MM.1S (cell line): ENCODE data around the gene CLIC4.
"Not testable (repeated sequence)": the region's sequence is repeated elsewhere in the genome, so short reads cannot be mapped to it uniquely, and the experiment has no call there.

ENCODE experiments used
- DNase-seq: peaks from one replicate; pipeline ENCODE4 v3.0.0-alpha.2; 2015
- H2AFZ ChIP-seq: fragments of 300-600 bp; sonication (generic); 2 replicates; pipeline ENCODE4 v1.6.0; 2016; ENCODE audit warnings: antibody characterized with exemption, low read length
- H3F3A ChIP-seq: fragments of 300-600 bp; sonication (generic); 2 replicates; pipeline ENCODE4 v1.6.1; 2016; ENCODE audit warnings: mild to moderate bottlenecking, antibody characterized with exemption, low read length, moderate library complexity, mixed read lengths; ENCODE audit not compliant: insufficient read depth
- H3K27ac ChIP-seq: fragments of 300-600 bp; sonication (generic); 2 replicates; pipeline ENCODE4 v1.5.1; 2016; ENCODE audit warnings: mild to moderate bottlenecking, low read length
- H3K27me3 ChIP-seq: fragments of 300-600 bp; sonication (generic); replicated peaks from 2 replicates; pipeline ENCODE4 v1.6.0; 2016; ENCODE audit warnings: low read length; ENCODE audit not compliant: insufficient read depth
- H3K36me3 ChIP-seq: fragments of 300-600 bp; sonication (generic); replicated peaks from 2 replicates; pipeline ENCODE4 v1.6.1; 2016; ENCODE audit warnings: mild to moderate bottlenecking, low read length, mixed read lengths; ENCODE audit not compliant: insufficient read depth
- H3K4me1 ChIP-seq: fragments of 300-600 bp; sonication (generic); 2 replicates; pipeline ENCODE4 v1.6.1; 2016; ENCODE audit warnings: low read length, mixed read lengths
- H3K4me2 ChIP-seq: fragments of 300-600 bp; sonication (generic); 2 replicates; pipeline ENCODE4 v1.6.0; 2016; ENCODE audit warnings: low read depth, low read length
- H3K4me3 ChIP-seq: fragments of 300-600 bp; sonication (generic); 2 replicates; pipeline ENCODE4 v1.5.1; 2016; ENCODE audit warnings: low read length, mixed read lengths
- H3K79me2 ChIP-seq: fragments of 300-600 bp; sonication (generic); 2 replicates; pipeline ENCODE4 v1.6.1; 2016; ENCODE audit warnings: mixed run types, low read length, mixed read lengths
- H3K9ac ChIP-seq: fragments of 300-600 bp; sonication (generic); 2 replicates; pipeline ENCODE4 v1.6.1; 2016; ENCODE audit warnings: low read length, mixed read lengths
- H3K9me2 ChIP-seq: fragments of 300-600 bp; sonication (generic); replicated peaks from 2 replicates; pipeline ENCODE4 v1.6.1; 2016; ENCODE audit warnings: mild to moderate bottlenecking, low read length, mixed read lengths; ENCODE audit not compliant: insufficient read depth
- H3K9me3 ChIP-seq: fragments of 300-600 bp; sonication (generic); replicated peaks from 2 replicates; pipeline ENCODE4 v1.6.1; 2016; ENCODE audit warnings: mild to moderate bottlenecking, low read length, mixed read lengths; ENCODE audit not compliant: insufficient read depth
- H4K20me1 ChIP-seq: fragments of 300-600 bp; sonication (generic); 2 replicates; pipeline ENCODE4 v1.6.1; 2016; ENCODE audit warnings: mild to moderate bottlenecking, low read length, moderate library complexity, mixed read lengths; ENCODE audit not compliant: insufficient read depth
- CTCF ChIP-seq: fragments of 300-600 bp; sonication (generic); IDR thresholded peaks from 2 replicates; pipeline ENCODE4 v1.5.1; 2016; ENCODE audit warnings: antibody characterized with exemption, low read length, mixed read lengths
- EZH2 ChIP-seq: fragments of 300-600 bp; sonication (generic); optimal IDR thresholded peaks from 2 replicates; pipeline ENCODE3; 2017; ENCODE audit warnings: low read depth, mild to moderate bottlenecking, antibody characterized with exemption, low read length, mixed read lengths
- EZH2phosphoT487 ChIP-seq: fragments of 300-600 bp; sonication (generic); IDR thresholded peaks from 2 replicates; pipeline ENCODE4 v1.6.1; 2018; ENCODE audit warnings: antibody characterized with exemption, low read length

Gene CLIC4

GRCh38 chr1:24793447-24794129 is 48.3 kb downstream of the CLIC4 start:
- H3K4me2 ChIP-seq: no peak overlapping the region
- no peak for TF ChIP-seq EZH2phosphoT487
- TF ChIP-seq EZH2: no peak
- TF ChIP-seq CTCF: no peak
- H3K4me1 ChIP-seq: no peaks in the 10 kb centered on the region
- peaks cover 31% of the 10 kb centered on the region for H4K20me1 ChIP-seq
- no peaks in the 10 kb centered on the region for H3K36me3 ChIP-seq
- no peaks in the 10 kb centered on the region for H3K9me2 ChIP-seq
- H3F3A ChIP-seq: peaks cover 4% of the 10 kb centered on the region; the same call in 1 of the 2 replicates
- no peak for DNase-seq
- H3K79me2 ChIP-seq: peaks cover 97% of the 10 kb centered on the region
- H3K27me3 ChIP-seq: no peaks in the 10 kb centered on the region
- no peak overlapping the region for H3K4me3 ChIP-seq
- H2AFZ ChIP-seq: no peak overlapping the region
- no peak overlapping the region for H3K9ac ChIP-seq
- H3K9me3 ChIP-seq: no peaks in the 10 kb centered on the region
- H3K27ac ChIP-seq: no peak overlapping the region

GRCh38 chr1:24794130-24794502 is 48.9 kb downstream of the CLIC4 start:
- H3F3A ChIP-seq: not testable (repeated sequence)

GRCh38 chr1:24795236-24795635 is 50.0 kb downstream of the CLIC4 start:
- TF ChIP-seq CTCF (no peak), EZH2phosphoT487 (no peak), EZH2 (no peak)
- no peaks in the 10 kb centered on the region for H3K4me1 ChIP-seq
- no peaks in the 10 kb centered on the region for H3K36me3 ChIP-seq
- peaks cover 80% of the 10 kb centered on the region for H3K79me2 ChIP-seq
- H3K4me2 ChIP-seq: no peak overlapping the region
- peaks cover 27% of the 10 kb centered on the region for H4K20me1 ChIP-seq
- H3K4me3 ChIP-seq: no peak overlapping the region
- no peaks in the 10 kb centered on the region for H3K9me2 ChIP-seq
- peaks cover 4% of the 10 kb centered on the region; the same call in 1 of the 2 replicates for H3F3A ChIP-seq
- H3K9ac ChIP-seq: no peak overlapping the region
- no peaks in the 10 kb centered on the region for H3K27me3 ChIP-seq
- no peaks in the 10 kb centered on the region for H3K9me3 ChIP-seq
- no peak for DNase-seq
- no peak overlapping the region for H3K27ac ChIP-seq
- no peak overlapping the region for H2AFZ ChIP-seq

More at GRCh38 chr1:24794130-24794502, 48.9 kb downstream of the CLIC4 start:
- H3K27me3 ChIP-seq, H2AFZ ChIP-seq, H3K9ac ChIP-seq, H3K4me3 ChIP-seq, H3K4me2 ChIP-seq, H3K36me3 ChIP-seq, H3K4me1 ChIP-seq, DNase-seq, H3K9me3 ChIP-seq, H3K9me2 ChIP-seq, H3K27ac ChIP-seq: not testable (repeated sequence)
- H3K79me2 ChIP-seq: peaks cover 92% of the 10 kb centered on the region
- H4K20me1 ChIP-seq: peaks cover 27% of the 10 kb centered on the region

- no peak for DNase-seq
- Histone ChIP-seq H3K4me3 (no peak overlapping the region), H4K20me1 (peaks cover 27% of the 10 kb centered on the region), H3K27ac (no peak overlapping the region), H3K79me2 (peaks cover 73% of the 10 kb centered on the region), H3K9me3 (no peaks in the 10 kb centered on the region), H2AFZ (no peak overlapping the region), H3K9ac (no peak overlapping the region), H3K36me3 (no peaks in the 10 kb centered on the region), H3K27me3 (no peaks in the 10 kb centered on the region), H3F3A (peaks cover 4% of the 10 kb centered on the region; the same call in 1 of the 2 replicates), H3K4me2 (no peak overlapping the region), H3K9me2 (no peaks in the 10 kb centered on the region), H3K4me1 (no peaks in the 10 kb centered on the region)
- TF ChIP-seq CTCF (no peak), EZH2phosphoT487 (no peak), EZH2 (no peak)
These were observed 51.3 kb downstream of the CLIC4 start for GRCh38 chr1:24796524-24796923.

- not testable (repeated sequence) for H3K4me3 ChIP-seq, H3K9ac ChIP-seq, H3K9me3 ChIP-seq, H3K4me1 ChIP-seq, DNase-seq, H3F3A ChIP-seq, H3K9me2 ChIP-seq, H3K27ac ChIP-seq, H3K4me2 ChIP-seq, H3K27me3 ChIP-seq, H3K36me3 ChIP-seq, H2AFZ ChIP-seq
- Histone ChIP-seq H4K20me1 (peaks cover 13% of the 10 kb centered on the region), H3K79me2 (peaks cover 73% of the 10 kb centered on the region)
These were observed 54.0 kb downstream of the CLIC4 start for GRCh38 chr1:24799242-24799641.
